ENCODE data around the gene IL1RL1. TPM values are rescaled to one million over a fixed set of nuclear protein-coding genes. Genes with fewer than 3 reads are reported as not detected.

The IL1RL1 gene
- total RNA-seq, 4 donors from 2014 or later, result 48.1 to 307 (median 62.3) TPM

DNA sequence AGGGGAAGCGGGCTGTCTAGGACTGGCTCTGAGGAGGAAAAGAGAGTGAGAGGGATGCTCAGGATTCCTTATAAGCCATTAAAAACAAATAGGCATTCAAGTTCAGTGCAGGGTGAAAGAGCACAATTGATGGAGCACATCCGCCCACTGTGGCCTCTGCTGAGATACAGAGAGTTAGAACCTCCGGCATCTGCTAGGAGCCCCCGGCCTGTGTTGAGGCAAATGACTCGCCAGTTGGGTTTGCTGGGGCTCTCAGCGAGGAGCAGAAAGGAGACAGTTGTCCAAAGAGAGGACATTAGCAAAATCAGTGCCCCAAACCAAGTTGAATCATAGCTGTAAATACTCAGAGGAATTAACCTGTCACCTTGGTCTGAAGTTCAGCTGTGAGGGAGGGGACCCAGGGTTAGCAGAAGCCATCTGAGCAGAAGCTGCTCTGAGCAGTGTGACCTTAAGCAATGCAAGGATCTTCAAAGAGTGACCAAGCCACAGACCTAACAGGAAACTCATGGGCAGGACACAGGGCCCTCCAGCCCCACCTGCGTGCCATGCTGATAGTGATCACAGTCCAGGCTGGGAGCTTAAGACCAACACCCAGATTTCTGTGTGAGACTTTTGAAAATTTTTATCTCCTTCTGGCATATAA lies 88.3 kb downstream of the IL1RL1 start:
- TF ChIP-seq, protein P1, sequence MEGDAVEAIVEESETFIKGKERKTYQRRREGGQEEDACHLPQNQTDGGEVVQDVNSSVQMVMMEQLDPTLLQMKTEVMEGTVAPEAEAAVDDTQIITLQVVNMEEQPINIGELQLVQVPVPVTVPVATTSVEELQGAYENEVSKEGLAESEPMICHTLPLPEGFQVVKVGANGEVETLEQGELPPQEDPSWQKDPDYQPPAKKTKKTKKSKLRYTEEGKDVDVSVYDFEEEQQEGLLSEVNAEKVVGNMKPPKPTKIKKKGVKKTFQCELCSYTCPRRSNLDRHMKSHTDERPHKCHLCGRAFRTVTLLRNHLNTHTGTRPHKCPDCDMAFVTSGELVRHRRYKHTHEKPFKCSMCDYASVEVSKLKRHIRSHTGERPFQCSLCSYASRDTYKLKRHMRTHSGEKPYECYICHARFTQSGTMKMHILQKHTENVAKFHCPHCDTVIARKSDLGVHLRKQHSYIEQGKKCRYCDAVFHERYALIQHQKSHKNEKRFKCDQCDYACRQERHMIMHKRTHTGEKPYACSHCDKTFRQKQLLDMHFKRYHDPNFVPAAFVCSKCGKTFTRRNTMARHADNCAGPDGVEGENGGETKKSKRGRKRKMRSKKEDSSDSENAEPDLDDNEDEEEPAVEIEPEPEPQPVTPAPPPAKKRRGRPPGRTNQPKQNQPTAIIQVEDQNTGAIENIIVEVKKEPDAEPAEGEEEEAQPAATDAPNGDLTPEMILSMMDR (IDR thresholded peaks at IDR 0.05), result no peak
- no peak for ATAC-seq (ENCODE audit: low FRiP score)

DNA sequence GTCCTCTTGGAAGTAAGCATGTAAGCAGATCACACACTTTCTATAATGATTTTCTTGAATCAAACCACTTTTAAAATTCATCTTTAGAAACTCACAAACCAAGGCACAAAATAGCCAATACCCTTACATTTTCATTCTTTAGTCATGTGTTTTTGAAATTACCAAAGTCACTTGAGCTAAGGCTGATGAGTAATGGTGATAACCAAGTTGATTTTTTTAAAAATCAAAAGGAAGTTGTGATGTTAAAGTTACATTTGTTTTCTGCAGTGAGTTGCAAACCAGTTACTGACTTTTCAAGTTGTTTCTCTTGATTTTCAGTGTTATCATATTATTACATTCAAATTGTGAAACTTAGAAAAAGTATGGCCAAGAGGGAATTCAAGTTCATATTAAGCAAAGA lies 90.1 kb downstream of the IL1RL1 start:
- TF ChIP-seq, protein P1 (IDR thresholded peaks at IDR 0.05), result no peak
- no peak for DNase-seq (ENCODE audit: low spot score)
- no peak for ATAC-seq (ENCODE audit: low FRiP score)

More for the DNA sequence above, 88.3 kb downstream of the IL1RL1 start:
- no peak for DNase-seq (ENCODE audit: low spot score)

Other genes with a start within 250 kb of the IL1RL1 start
- gene IL1R1, start 168.8 kb upstream of the IL1RL1 start, total RNA-seq, result 100 to 1,000 TPM; 167 to 541 (median 270) TPM
- 1 to 10 TPM in 3 of 4 donors, under 1 TPM in 1; 0.31 to 5.3 (median 2.1) TPM for gene IL1RL2, start 124.5 kb upstream of the IL1RL1 start, total RNA-seq
- gene IL18R1, start 44.2 kb downstream of the IL1RL1 start, total RNA-seq, result 10 to 100 TPM in 3 of 4 donors, 1 to 10 TPM in 1; 5.8 to 51.9 (median 24.4) TPM
- gene IL18RAP, start 111.6 kb downstream of the IL1RL1 start, total RNA-seq, result 10 to 100 TPM in 1 of 4 donors, 1 to 10 TPM in 3; 1.9 to 59.9 (median 5.4) TPM
- not detected for gene SLC9A4, start 161.7 kb downstream of the IL1RL1 start, total RNA-seq

All from omental fat pad (tissue), 4 donors.